Common myeloid progenitor, CD34-positive (primary cell): ENCODE data around the gene MANSC1.

ENCODE experiments used
- CTCF ChIA-PET: fragments of 350-600 bp; sonication (Branson Sonifier 250); formaldehyde crosslinking; loops from one replicate; lab custom pipeline; 2021; ENCODE audit warnings: antibody characterized with exemption; lab: Charles Lee
- POLR2A ChIA-PET: fragments of 350-600 bp; sonication (Branson Sonifier 250); formaldehyde crosslinking; loops from one replicate; lab custom pipeline; 2021; ENCODE audit warnings: antibody characterized with exemption; lab: Charles Lee
- DNase-seq, 3 donors: peaks; one replicate each; pipeline versions ENCODE4 v3.0.0 to v3.0.0-alpha.2; 2013
- H3K27ac ChIP-seq, 2 experiments: 1 replicate in 1 of 2; 2 replicates in 1 of 2; pipeline ENCODE4 v1.7.0; 2013; ENCODE audit warnings: inconsistent platforms in 2 of 2, low read length in 2 of 2, mild to moderate bottlenecking in 2 of 2, low read depth in 1 of 2, moderate library complexity in 1 of 2; ENCODE audit not compliant: severe bottlenecking in 2 of 2, insufficient read depth in 1 of 2, poor library complexity in 1 of 2
- H3K27me3 ChIP-seq, 5 experiments: replicated peaks in 2 of 5; 1 replicate in 3 of 5; 2 replicates in 2 of 5; pipeline versions ENCODE4 v1.6.1 to v1.7.0; 2013; ENCODE audit warnings: low read length in 4 of 5, mild to moderate bottlenecking in 2 of 5, moderate library complexity in 2 of 5, inconsistent platforms in 1 of 5; ENCODE audit not compliant: insufficient read depth in 5 of 5, control insufficient read depth in 4 of 5
- H3K36me3 ChIP-seq, 4 experiments: 1 replicate in 2 of 4; 2 replicates in 2 of 4; pipeline versions ENCODE4 v1.6.1 to v1.7.0; 2013; ENCODE audit warnings: low read length in 3 of 4, control low read depth in 1 of 4, mild to moderate bottlenecking in 1 of 4; ENCODE audit not compliant: control insufficient read depth in 4 of 4, insufficient read depth in 4 of 4
- H3K4me1 ChIP-seq, 4 experiments: 1 replicate in 3 of 4; 2 replicates in 1 of 4; pipeline versions ENCODE4 v1.6.1 to v1.7.1; 2013; ENCODE audit warnings: low read length in 3 of 4, mild to moderate bottlenecking in 3 of 4, control low read depth in 1 of 4, inconsistent platforms in 1 of 4, moderate library complexity in 1 of 4; ENCODE audit not compliant: control insufficient read depth in 4 of 4, insufficient read depth in 4 of 4; ENCODE audit errors: control extremely low read depth in 1 of 4
- H3K4me3 ChIP-seq, 7 experiments: 1 replicate in 4 of 7; 2 replicates in 3 of 7; pipeline versions ENCODE4 v1.5.1 to v1.7.0; 2013; ENCODE audit warnings: mild to moderate bottlenecking in 7 of 7, low read length in 6 of 7, moderate library complexity in 6 of 7, inconsistent platforms in 2 of 7, low read depth in 2 of 7, control low read depth in 1 of 7; ENCODE audit not compliant: insufficient read depth in 4 of 7, control insufficient read depth in 1 of 7; ENCODE audit errors: extremely low read depth in 1 of 7
- H3K9me3 ChIP-seq, 5 experiments: 1 replicate in 4 of 5; 2 replicates in 1 of 5; pipeline versions ENCODE4 v1.6.1 to v1.7.1; 2013; ENCODE audit warnings: low read length in 4 of 5, mild to moderate bottlenecking in 2 of 5, inconsistent platforms in 1 of 5, low read depth in 1 of 5, moderate library complexity in 1 of 5; ENCODE audit not compliant: control insufficient read depth in 4 of 5, insufficient read depth in 2 of 5; ENCODE audit errors: control extremely low read depth in 1 of 5
- WGBS: methylation state at CpG from one replicate; pipeline ENCODE4 v1.1.5; 2013; ENCODE audit not compliant: insufficient coverage; 5-methylcytosine and 5-hydroxymethylcytosine counted together

Gene MANSC1

DNA sequence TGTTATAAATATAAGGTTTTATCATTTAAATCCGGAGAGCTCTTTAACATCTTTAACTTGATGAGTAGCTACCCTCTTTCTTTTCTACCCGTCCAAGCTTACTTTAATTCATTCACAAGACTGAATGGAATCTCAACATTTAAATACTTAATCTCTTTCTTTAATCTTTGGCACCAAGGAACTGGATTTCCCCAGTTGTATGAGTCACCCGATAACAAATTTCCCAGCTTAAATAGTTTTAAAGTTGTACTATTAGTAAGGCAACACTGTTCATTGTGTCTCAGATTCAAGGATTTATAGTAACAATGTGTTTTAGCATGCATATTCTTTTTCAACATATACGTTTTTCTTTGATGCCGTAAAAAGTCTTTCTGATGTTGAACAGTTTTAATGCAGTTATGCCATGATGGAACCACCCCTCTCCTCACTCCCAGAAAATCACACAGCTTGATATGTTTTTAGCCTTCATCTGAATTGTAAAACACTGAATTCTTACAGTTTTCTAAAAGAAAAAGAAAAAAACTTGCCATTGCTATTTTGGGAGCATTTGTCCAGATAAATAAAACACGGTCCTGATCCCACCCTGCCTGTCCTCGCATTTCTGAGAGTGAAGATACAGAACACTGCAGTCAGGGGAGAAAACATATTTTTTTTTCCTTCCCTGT, 67.1 kb downstream of the MANSC1 start:
- Histone ChIP-seq H3K27ac (no peak overlapping the region), H3K4me1 (no peaks in the 10 kb centered on the region), H3K27me3 (peaks cover 0 to 4% (median 0%) of the 10 kb centered on the region in 5 experiments), H3K36me3 (no peaks in the 10 kb centered on the region), H3K4me3 (no peak overlapping the region), H3K9me3 (peaks cover 0 to 6% (median 0%) of the 10 kb centered on the region in 5 experiments)
- ChIA-PET POLR2A (no interaction called here), CTCF (no interaction called here)
- 96% methylated on average over 3 of the region's 7 CpGs for WGBS
- DNase-seq: no peak

DNA sequence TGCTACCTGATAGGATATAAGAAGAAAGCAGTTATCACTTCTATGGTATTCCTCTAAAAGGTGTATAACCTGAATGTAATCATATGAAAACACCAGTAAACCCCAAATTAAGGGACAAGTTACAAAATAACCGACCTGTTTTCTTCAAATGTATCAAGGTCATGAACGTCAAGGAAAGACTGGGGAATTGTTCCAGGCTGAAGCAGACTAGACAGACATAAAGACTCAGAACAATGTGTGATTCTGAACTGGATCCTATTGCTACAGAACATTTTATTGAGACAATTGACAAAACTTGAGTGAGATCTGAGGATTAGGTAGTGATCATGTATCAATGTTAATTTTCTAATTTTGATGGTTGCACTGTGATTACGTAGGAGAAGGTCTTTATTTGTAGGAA, 67.8 kb downstream of the MANSC1 start:
- Histone ChIP-seq H3K4me1 (no peaks in the 10 kb centered on the region), H3K4me3 (no peak overlapping the region), H3K9me3 (peaks cover 0 to 11% (median 0%) of the 10 kb centered on the region in 5 experiments), H3K27ac (no peak overlapping the region), H3K27me3 (peaks cover 0 to 4% (median 0%) of the 10 kb centered on the region in 5 experiments), H3K36me3 (no peaks in the 10 kb centered on the region)
- ChIA-PET CTCF (no interaction called here), POLR2A (no interaction called here)
- no peak for DNase-seq
- 100% methylated on average over 2 of the region's 3 CpGs for WGBS

DNA sequence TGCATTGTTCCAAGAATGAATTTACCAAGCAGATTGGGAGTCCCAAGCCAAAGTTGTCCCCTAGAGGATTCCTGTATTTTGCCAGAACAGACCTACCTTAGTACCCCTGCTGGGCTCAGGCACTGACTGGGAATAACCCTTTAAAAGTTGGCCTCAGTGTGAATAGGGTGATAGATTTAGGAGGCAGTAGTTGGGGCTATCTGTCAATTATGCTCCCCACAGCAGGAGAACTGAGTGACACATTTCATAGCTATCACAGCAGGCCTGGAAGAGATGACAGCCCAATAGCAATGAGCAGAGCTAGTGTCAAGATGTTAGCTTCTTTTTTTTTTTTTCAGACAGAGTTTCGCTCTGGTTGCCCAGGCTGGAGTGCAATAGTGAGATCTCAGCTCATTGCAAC, 68.9 kb downstream of the MANSC1 start:
- Histone ChIP-seq H3K9me3 (peaks cover 0 to 17% (median 0%) of the 10 kb centered on the region in 5 experiments), H3K27ac (no peak overlapping the region), H3K4me1 (no peaks in the 10 kb centered on the region), H3K27me3 (peaks cover 0 to 4% (median 0%) of the 10 kb centered on the region in 5 experiments), H3K36me3 (no peaks in the 10 kb centered on the region), H3K4me3 (no peak overlapping the region)
- CTCF ChIA-PET: no interaction called here
- POLR2A ChIA-PET: no interaction called here
- 86% methylated on average over 1 of the region's 1 CpG for WGBS
- DNase-seq: no peak

DNA sequence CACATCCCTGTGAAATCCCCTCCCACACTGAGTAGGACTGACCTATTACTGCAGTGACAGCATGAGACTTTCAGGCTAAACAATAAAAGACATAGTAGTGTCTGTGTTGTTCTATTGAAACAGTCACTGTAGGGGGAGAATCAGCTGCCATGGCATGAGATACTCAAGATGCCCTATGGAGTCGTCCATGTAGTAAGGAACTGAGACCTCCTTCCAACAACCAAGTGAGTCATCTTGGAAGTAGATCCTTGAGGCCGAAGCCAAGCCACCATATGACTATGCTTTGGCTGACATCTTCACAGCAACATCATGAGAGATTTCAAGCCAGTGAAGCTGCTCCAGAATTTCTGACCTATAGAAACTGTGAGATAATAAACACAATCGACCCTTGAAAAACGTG, 71.1 kb downstream of the MANSC1 start:
- Histone ChIP-seq H3K4me1 (no peaks in the 10 kb centered on the region), H3K27ac (no peak overlapping the region), H3K36me3 (no peaks in the 10 kb centered on the region), H3K9me3 (peaks cover 0 to 19% (median 3%) of the 10 kb centered on the region in 5 experiments), H3K27me3 (peaks cover 0 to 4% (median 0%) of the 10 kb centered on the region in 5 experiments), H3K4me3 (no peak overlapping the region)
- ChIA-PET CTCF (no interaction called here), POLR2A (no interaction called here)
- 94% methylated on average over 4 of the region's 4 CpGs for WGBS
- no peak for DNase-seq
